Activated CD8-positive, alpha-beta memory T cell treated with anti-CD3 and anti-CD28 coated beads, Interleukin-2, amount 50 U/mL, for 1 hour (primary cell): ENCODE results near the gene HABP4.

Source experiments
- DNase-seq: peaks from one replicate; pipeline ENCODE4 v3.0.0-alpha.2; 2020; ENCODE audit errors: extremely low read depth

The HABP4 gene

GRCh38 chr9:96449845-96450612 is at the start of gene HABP4:
Gene HABP4 (plus strand): TSS chr9:96450169. CDS start chr9:96450280, 111 bp downstream.
- peak; percentile 85 for DNase-seq

- no peak for DNase-seq
Observed at GRCh38 chr9:96408409-96409280, 41.3 kb upstream of the HABP4 start.

DNA sequence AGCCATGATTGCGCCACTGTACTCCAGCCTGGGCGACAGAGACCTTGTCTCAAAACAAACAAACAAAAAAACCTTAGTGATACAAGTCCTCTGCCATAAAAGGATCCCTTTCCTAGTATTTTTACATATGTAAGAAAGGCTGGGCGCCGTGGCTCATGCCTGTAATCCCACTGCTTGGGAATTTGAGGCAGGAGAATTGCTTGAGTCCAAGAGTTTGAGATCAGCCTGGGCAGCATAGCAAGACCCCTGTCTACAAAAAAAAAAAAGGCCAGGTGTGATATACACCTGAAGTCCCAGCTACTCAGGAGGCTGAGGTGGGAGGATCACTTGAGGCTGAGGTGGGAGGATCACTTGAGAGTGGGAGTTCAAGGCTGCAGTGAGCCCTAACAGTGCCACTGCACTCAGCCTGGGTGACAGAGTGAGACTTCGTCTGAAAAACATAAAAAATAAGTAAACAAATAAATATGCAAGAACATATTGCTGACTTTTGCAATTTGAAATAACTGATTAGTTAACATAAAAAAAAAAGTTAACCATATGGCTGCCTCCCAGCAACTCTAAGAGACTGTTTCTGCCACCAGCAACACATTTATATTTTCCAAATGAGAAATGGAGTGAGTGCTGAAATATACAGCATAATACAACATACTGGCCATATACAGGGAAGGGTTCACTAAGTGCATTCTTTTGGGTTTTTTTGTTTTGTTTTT is 38.7 kb upstream of the HABP4 start:
- no peak for DNase-seq

GRCh38 chr9:96412174-96412913 is 37.6 kb upstream of the HABP4 start:
- DNase-seq, result no peak

DNA sequence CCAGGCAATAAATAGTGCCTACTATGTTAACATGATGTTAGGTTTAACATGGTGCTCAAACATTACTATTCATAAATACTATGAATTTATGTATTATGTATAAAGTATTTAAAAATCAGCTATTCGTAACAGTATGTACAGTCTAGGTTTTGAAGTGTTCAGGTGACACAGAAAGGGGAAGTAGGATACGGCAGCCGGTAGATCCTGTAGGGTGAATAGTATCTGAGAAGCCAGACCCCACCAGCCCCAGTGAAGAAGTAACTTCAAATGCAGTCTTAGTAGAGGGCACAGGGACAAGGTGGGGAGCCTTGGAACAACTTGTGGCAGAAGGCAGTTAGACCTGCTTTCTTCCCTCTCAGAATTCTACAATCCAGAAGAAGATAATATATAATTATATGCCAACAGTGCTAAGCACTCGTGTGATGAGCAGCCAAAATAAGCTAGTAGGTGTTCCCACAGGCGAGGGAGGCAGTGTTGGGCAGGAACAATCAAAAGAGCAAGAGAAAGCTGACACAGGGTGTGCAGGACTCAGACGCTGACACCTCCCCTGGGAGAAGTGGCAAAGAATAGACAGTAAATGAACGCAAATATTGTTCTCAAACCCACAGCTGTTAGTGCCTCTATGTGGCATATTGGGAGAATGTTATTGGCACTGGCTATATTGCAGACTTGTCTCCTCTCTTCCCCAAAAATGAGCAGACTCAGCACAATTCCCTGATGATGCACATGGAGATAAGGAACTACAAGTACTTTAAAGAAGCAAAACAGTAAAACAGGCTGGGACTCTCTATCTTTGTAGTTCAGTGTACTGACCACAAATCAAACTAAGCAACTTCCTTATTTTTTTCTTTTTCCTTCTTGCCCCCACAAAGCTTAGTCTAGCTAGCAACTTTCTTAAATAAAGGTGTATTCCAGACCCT is 36.4 kb upstream of the HABP4 start:
- no peak for DNase-seq

DNA sequence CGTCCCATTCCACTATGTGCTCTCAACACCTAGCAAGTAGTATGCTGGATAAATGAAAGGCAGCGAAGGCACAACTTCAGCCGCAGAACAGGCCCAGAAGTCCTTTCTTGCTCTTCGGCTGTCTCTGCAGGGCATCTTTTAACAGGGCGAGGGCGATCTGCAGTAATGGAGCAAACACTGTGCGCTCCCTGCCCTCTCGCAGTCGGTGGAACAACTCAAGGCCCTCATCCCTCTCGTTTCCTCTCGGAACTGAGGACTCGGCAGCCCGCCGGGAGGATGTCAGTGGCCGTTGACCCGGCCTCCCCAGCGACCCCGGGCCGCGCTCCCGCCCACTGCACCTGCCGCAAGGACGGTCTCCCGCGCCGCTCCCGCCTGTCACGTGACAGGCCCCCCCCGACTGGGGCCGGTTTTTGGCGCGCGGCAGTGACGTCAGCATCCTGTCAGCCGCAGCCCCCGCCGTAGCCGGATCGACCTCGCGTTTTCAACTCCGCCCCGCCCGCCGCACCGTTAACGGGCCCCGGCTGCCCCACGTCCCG is 32.9 kb upstream of the HABP4 start:
- DNase-seq, result peak; percentile 76

GRCh38 chr9:96417661-96418082 is 32.3 kb upstream of the HABP4 start:
- DNase-seq, result no peak

DNA sequence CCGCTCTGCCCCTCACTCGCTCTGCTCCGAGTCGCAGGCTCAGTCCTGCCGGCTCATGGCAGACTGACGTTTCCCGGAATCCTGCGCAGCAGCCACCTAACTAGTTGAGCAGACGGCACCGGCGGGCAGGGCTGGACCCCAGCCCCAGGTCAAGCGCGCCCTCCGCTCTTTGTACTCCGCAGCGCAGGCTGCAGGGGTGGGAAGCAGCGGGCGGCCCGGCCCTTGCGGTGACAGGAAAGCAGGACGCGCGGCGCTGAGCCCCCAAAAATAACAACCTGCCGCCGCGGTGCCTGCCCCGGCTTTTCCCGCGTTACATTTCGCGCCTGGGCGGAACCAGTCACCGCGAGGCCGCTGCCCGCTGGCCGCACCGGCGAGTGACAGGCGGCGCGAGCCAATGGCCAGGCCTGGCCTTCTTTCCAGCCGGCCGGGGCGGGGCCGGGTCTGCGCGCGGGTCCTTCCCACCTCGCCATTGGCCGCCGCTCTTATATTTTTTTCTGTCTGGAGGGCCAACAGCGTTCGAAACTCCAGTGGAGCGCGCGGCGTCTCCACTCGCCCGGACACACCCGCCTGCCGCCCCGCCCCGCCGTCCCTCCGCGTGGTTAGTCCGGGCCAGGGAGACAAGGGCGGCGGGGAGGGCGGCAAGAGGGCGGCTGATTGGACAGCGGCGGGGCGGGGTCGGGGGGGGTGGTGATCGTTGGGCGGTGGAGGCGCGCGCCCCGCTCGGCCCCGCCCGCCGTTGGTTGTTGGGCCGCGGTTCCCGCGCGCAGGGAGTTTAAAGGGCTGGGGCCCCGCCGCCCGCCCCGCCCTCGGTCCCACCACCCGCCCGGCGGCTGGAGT is 31.7 kb upstream of the HABP4 start, which contains the start of gene ZNF367:
ZNF367 (minus strand) TSS at position 288 of the 837 bp plus-strand sequence. CDS start 338 bp downstream, outside the sequence.
- DNase-seq, result peak; percentile 74

DNA sequence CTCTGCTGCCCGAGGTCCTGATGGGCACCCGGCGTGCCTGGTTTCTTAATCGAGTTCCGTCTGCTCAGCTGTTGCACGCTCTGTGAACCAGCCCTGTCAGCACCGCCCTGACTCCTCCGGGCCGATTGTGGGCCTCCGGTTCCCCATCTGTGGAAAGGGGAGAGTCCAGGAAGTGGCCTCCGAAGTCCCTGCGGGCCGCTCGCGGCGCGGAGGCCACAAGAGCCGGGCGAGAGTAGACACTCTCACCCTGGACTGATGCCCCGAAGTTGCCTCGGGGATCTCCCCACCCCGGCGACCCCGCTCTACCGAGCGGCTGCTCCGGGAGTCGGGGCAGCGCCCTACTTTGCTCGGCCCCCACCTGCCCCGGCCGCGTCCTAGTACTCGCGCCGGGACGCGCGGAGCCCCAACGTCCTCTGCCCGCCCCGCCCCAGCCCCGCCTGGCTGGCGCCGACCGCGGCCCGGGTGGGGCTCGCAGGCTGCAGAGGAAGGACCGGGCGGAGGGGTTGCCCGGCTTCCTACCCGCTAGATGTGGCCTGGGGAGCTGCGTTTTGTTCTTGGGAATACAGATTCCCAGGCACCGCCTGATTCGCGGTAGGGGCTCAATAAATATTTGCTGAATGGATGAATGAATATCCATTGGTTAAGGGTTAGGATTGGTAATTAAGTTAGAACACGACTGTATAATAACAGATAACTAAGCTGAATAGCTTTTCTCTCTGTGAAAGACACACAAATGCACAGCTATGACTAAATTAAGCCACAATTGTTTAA is 30.9 kb upstream of the HABP4 start:
- DNase-seq, result no peak

- DNase-seq, result no peak
Observed at GRCh38 chr9:96419691-96419969, 30.3 kb upstream of the HABP4 start.

DNA sequence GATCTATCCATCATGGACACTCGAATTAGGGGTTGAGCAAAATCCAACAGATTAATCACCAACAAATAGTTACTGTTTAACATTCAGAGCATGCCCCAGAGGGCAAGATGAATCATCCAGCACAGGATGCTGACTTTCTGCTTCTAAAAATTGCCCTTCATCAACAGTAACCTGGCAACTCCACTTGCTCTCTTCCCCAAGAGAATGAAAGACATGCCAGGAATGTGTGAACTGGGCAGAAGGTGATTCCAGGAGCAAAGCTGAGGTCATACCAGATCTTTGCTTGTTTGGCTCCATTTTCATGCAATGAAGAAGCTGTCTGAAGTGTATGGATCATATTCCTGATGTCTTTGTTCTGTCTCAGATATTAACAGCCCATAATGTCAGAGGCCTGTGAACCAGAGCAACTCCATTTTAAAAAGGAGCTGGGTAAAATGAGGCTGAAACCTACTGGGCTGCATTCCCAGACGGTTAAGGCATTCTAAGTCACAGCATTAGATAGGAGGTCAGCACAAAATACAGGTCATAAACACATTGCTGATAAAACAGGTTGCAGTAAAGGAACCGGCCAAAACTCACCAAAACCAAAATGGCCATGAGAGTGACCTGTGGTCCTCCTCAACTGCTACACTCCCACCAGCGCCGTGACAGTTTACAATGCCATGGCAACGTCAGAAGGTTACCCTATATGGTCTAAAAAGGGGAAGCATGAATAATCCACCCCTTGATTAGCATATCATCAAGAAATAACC is 29.3 kb upstream of the HABP4 start:
- no peak for DNase-seq

DNA sequence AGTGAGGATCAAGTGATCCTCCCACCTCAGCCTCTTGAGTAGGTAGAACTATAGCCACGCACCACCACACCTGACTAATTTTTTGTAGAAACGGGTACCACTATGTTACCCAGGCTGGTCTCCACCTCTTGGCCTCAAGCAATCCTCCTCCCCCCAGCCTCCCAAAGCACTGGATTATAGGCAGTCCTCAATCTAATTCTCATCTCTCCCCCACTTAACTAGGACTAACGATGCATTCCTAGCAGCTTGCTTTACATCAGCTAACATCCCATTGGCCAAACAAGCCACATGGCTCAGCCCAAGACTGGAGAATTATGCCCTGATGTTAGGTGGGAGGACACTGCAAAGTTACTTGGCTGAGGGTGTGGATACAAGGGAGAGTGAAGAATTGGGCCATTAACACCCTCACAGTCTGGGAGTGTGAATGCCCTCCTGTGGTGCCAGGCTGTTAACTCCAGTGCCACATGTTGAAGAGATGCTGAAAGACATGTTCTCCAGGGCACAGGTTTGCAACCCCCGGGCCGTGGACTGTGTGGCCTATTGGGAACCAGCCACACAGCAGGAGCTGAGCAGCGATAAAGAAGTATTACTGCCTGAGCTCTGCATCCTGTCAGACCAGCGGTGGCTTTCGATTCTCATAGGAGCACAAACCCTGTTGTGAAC is 26.5 kb upstream of the HABP4 start:
- DNase-seq, result no peak

DNA sequence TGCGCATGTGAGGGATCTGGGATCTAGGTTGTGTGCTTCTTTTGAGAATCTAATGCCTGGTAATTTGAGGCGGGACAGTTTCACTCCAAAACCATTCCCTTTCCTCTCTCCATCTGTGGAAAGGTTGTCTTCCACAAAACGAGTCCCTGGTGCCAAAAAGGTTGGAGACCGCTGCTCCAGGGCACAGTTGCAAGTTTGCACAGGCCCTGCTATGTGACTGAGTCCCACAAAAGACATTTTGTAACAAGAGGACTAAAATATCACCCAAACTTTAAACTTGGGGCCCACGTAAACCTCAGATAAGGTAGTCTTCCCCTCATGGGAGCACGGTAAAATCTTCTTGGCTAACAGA is 26.0 kb upstream of the HABP4 start:
- no peak for DNase-seq

- no peak for DNase-seq
Observed at GRCh38 chr9:96425500-96426169, 24.3 kb upstream of the HABP4 start.

DNA sequence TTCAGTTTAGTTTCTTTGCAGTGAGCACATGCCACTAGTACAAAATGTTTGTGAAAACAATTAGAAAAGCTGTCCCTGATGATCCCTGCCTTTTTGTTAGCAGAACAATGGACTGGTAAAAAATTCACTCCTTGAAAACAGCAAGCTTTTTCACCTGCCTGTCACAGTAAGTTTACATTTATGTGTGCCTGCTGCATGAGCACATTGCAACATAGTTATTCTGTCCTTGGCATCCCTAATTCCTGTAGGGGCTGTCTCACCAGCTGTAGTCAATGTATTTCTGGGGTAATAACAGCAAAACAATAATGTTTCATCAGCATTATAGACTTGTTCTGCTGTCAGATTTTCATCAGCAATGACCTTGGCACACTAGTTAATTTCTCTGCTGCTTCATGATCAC is 20.2 kb upstream of the HABP4 start:
- no peak for DNase-seq

GRCh38 chr9:96430377-96430776 is 19.6 kb upstream of the HABP4 start:
- DNase-seq, result no peak

DNA sequence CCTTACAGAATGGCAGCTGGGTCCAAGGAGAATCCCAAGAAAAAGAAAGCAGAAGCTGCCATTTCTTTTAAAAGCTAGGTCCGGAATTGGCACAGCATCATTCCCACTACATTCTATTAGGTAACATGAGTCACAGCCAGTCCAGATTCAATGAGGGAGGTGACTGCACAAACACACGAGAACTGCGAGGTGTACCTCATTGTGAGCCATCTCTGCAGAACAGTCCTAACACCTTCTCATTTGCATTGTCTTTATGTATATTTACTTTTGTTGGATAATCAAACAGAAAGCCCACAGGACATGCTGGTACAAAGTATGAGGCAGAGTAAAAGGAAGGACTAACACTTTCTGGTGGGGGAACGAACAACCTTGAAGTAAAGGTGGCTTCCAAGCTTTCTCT is 14.6 kb upstream of the HABP4 start:
- DNase-seq, result no peak
